ENCODE results near the gene UGT1A8.

- TF ChIP-seq POLR2A (IDR thresholded peaks at IDR 0.05), result no peak
- TF ChIP-seq, protein P1, sequence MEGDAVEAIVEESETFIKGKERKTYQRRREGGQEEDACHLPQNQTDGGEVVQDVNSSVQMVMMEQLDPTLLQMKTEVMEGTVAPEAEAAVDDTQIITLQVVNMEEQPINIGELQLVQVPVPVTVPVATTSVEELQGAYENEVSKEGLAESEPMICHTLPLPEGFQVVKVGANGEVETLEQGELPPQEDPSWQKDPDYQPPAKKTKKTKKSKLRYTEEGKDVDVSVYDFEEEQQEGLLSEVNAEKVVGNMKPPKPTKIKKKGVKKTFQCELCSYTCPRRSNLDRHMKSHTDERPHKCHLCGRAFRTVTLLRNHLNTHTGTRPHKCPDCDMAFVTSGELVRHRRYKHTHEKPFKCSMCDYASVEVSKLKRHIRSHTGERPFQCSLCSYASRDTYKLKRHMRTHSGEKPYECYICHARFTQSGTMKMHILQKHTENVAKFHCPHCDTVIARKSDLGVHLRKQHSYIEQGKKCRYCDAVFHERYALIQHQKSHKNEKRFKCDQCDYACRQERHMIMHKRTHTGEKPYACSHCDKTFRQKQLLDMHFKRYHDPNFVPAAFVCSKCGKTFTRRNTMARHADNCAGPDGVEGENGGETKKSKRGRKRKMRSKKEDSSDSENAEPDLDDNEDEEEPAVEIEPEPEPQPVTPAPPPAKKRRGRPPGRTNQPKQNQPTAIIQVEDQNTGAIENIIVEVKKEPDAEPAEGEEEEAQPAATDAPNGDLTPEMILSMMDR (IDR thresholded peaks at IDR 0.05 in 8 of 11, conservative IDR thresholded peaks at IDR 0.05 in 3 of 11), result no peak
Measured at GRCh38 chr2:233663911-233664310, 46.5 kb downstream of the UGT1A8 start.

Measured in spleen (tissue), 7 donors.